ENCODE results near the gene SPACA9.

GRCh38 chr9:132876849-132877248, 1.8 kb upstream of the SPACA9 start:
- TF ChIP-seq ZNF274 (IDR thresholded peaks at IDR 0.05; ENCODE audit: low read depth, low read length): no peak
- TF ChIP-seq SUZ12 (IDR thresholded peaks at IDR 0.05; ENCODE audit: extremely low read depth, insufficient read depth, insufficient read length): no peak

Data from NT2/D1 (cell line).